Sigmoid colon (tissue), 4 donors: ENCODE data around the gene ADGRL2.

Source experiments
- POLR2AphosphoS5 ChIP-seq, 4 donors: sonication (generic); formaldehyde crosslinking; IDR thresholded peaks; one replicate each; pipeline ENCODE4 v1.6.1; 2017; ENCODE audit warnings: antibody characterized with exemption in 4 of 4
- TF ChIP-seq, protein P1 (sequence below), 4 experiments: fragments of 450-650 bp in 3 of 4; fragments of 200-600 bp in 1 of 4; IDR thresholded peaks; one replicate each; pipeline ENCODE4 v1.5.1; 2016 to 2019; ENCODE audit warnings: antibody characterized with exemption in 4 of 4, mild to moderate bottlenecking in 3 of 4, moderate library complexity in 2 of 4

DNA sequence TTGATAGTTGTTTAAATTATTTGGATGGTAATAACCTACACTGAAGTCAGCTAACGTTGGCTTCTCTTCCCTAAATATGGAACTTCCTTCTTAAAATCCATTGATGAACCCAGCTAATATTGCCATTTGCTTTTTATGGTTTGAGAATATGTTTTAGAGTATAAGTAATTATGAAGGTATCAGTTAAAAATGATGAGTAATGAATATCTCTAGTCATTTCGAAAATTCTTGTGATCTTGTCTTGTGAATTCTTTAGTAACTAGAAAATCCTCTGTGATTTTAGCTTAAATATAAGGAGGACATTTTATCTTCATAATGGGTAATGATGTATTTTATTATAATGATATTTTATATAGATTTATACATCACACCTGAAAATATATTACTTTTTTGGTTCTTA, 50.5 kb downstream of the ADGRL2 start:
- TF ChIP-seq, protein P1, sequence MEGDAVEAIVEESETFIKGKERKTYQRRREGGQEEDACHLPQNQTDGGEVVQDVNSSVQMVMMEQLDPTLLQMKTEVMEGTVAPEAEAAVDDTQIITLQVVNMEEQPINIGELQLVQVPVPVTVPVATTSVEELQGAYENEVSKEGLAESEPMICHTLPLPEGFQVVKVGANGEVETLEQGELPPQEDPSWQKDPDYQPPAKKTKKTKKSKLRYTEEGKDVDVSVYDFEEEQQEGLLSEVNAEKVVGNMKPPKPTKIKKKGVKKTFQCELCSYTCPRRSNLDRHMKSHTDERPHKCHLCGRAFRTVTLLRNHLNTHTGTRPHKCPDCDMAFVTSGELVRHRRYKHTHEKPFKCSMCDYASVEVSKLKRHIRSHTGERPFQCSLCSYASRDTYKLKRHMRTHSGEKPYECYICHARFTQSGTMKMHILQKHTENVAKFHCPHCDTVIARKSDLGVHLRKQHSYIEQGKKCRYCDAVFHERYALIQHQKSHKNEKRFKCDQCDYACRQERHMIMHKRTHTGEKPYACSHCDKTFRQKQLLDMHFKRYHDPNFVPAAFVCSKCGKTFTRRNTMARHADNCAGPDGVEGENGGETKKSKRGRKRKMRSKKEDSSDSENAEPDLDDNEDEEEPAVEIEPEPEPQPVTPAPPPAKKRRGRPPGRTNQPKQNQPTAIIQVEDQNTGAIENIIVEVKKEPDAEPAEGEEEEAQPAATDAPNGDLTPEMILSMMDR (IDR thresholded peaks at IDR 0.05), result no peak
- TF ChIP-seq POLR2AphosphoS5 (IDR thresholded peaks at IDR 0.05), result no peak
